Keratinocyte (primary cell): Measurements from ENCODE around the gene WDSUB1. TPM values are rescaled to one million over a fixed set of nuclear protein-coding genes. Genes with fewer than 3 reads are reported as not detected.

Experiments
- DNase-seq: peaks from one replicate; pipeline ENCODE4 v3.0.0-alpha.2; 2011; ENCODE audit warnings: low read depth, missing footprints, low spot score
- FAIRE-seq: peaks from 2 replicates; lab custom pipeline; 2011; peaks lifted over from hg19 to GRCh38; lab: Jason Lieb, UNC
- H2AFZ ChIP-seq: 2 replicates; pipeline ENCODE4 v1.6.0; 2012; ENCODE audit warnings: low read length, control low read depth, inconsistent platforms; ENCODE audit not compliant: control insufficient read depth
- H3K27ac ChIP-seq: 2 replicates; pipeline ENCODE4 v1.5.1; 2011; ENCODE audit warnings: low read length; ENCODE audit not compliant: control insufficient read depth, insufficient read depth
- H3K27me3 ChIP-seq: 3 replicates; pipeline ENCODE4 v1.6.0; 2011; ENCODE audit warnings: low read length; ENCODE audit not compliant: control insufficient read depth, insufficient read depth; ENCODE audit errors: extremely low read depth
- H3K36me3 ChIP-seq, 2 experiments: 2 replicates in 1 of 2; 3 replicates in 1 of 2; pipeline ENCODE4 v1.5.1; 2011; ENCODE audit warnings: low read length in 2 of 2, mild to moderate bottlenecking in 1 of 2; ENCODE audit not compliant: control insufficient read depth in 2 of 2, insufficient read depth in 2 of 2; ENCODE audit errors: extremely low read depth in 1 of 2
- H3K4me1 ChIP-seq: 3 replicates; pipeline ENCODE4 v1.5.1; 2011; ENCODE audit warnings: low read length; ENCODE audit not compliant: control insufficient read depth, insufficient read depth; ENCODE audit errors: extremely low read depth
- H3K4me2 ChIP-seq: 3 replicates; pipeline ENCODE4 v1.6.0; 2011; ENCODE audit warnings: low read depth, low read length; ENCODE audit not compliant: control insufficient read depth, insufficient read depth; ENCODE audit errors: extremely low read depth
- H3K4me3 ChIP-seq, 3 experiments: fragments of 200-600 bp in 1 of 3; sonication (generic) in 1 of 3; 2 replicates in 2 of 3; 3 replicates in 1 of 3; pipeline ENCODE4 v1.5.1; 2011 to 2016; ENCODE audit warnings: low read length in 3 of 3, mild to moderate bottlenecking in 3 of 3, control low read depth in 2 of 3, inconsistent platforms in 1 of 3, low read depth in 1 of 3, mixed read lengths in 1 of 3, mixed run types in 1 of 3, moderate library complexity in 1 of 3; ENCODE audit not compliant: control insufficient read depth in 2 of 3, insufficient read depth in 2 of 3; ENCODE audit errors: extremely low read depth in 1 of 3
- H3K79me2 ChIP-seq: 2 replicates; pipeline ENCODE4 v1.6.0; 2012; ENCODE audit warnings: low read length; ENCODE audit not compliant: control insufficient read depth, insufficient read depth
- H3K9ac ChIP-seq: 3 replicates; pipeline ENCODE4 v1.6.0; 2011; ENCODE audit warnings: low read length; ENCODE audit not compliant: control insufficient read depth, insufficient read depth; ENCODE audit errors: extremely low read depth
- H3K9me1 ChIP-seq: 3 replicates; pipeline ENCODE4 v1.6.0; 2011; ENCODE audit warnings: low read length; ENCODE audit not compliant: control insufficient read depth, insufficient read depth; ENCODE audit errors: extremely low read depth
- H3K9me3 ChIP-seq: 2 replicates; pipeline ENCODE4 v1.5.1; 2012; ENCODE audit warnings: low read depth, low read length; ENCODE audit not compliant: control insufficient read depth
- H4K20me1 ChIP-seq: 3 replicates; pipeline ENCODE4 v1.6.0; 2011; ENCODE audit warnings: low read length; ENCODE audit not compliant: control insufficient read depth, insufficient read depth; ENCODE audit errors: extremely low read depth
- EZH2 ChIP-seq: IDR thresholded peaks from one replicate; pipeline ENCODE4 v1.6.1; 2012; ENCODE audit warnings: inconsistent platforms, mild to moderate bottlenecking, low read length, moderate library complexity
- dilution Hi-C: fragments of 300-500 bp; cut with MboI; formaldehyde crosslinking; loops from one replicate; pipeline ENCODE4 v1.7.0; 2020; ENCODE audit warnings: low sequenced_read_pairs; ENCODE audit not compliant: extremely low pct_ligation_motif_present
- polyA plus RNA-seq, 5 experiments: library from polyadenylated mRNA; depleted of rRNA in 3 of 5; stranded (reverse) in 3 of 5; stranded (forward) in 1 of 5; unstranded in 1 of 5; fragments of >200 nt; gene quantifications; 1 replicate in 1 of 5; 2 replicates in 3 of 5; 3 replicates in 1 of 5; pipeline versions ENCODE4 v1.2.1 to v1.2.3, GENCODE V29; 2011 to 2012; ENCODE audit warnings: missing spikeins in 2 of 5, low read depth in 1 of 5, low replicate concordance in 1 of 5
- TF ChIP-seq, protein P1 (sequence below), 3 experiments: IDR thresholded peaks in 1 of 3; conservative IDR thresholded peaks in 1 of 3; optimal IDR thresholded peaks in 1 of 3; 2 replicates in 2 of 3; 3 replicates in 1 of 3; pipeline versions ENCODE3 to v1.5.1; 2011; ENCODE audit warnings: low read length in 3 of 3, mild to moderate bottlenecking in 3 of 3, moderate library complexity in 2 of 3, control low read depth in 1 of 3, inconsistent platforms in 1 of 3; ENCODE audit not compliant: insufficient read depth in 2 of 3; ENCODE audit errors: extremely low read depth in 1 of 3

The WDSUB1 gene
- polyA plus RNA-seq, 1 donor (not counting 4 experiments of a cell fraction or from before 2014, with no cell fraction given) = 4.0 TPM

DNA sequence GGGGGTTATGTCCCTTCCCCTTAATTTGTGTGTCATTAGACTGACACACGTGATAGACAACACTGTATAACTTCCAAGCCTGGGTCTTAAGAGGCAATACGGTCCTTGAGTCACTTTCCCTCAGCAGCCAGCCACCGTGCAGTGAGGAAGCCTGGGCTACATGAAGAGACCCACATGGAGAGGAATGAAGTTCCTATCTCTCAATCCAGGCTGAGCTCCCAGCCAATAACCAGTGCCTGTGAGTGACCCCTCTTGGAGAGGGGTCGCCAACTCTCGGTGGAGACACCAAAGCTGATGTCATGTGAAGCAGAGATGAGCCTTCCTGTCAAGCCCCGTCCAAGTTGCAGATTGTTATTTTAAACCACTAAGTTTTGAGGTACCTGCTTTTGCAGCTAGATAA is 5.7 kb upstream of the WDSUB1 start:
- Histone ChIP-seq H3K36me3 (no peaks in the 10 kb centered on the region), H3K27me3 (no peaks in the 10 kb centered on the region), H3K9ac (no peak overlapping the region), H2AFZ (no peak overlapping the region), H3K27ac (no peak overlapping the region), H3K79me2 (no peaks in the 10 kb centered on the region), H3K4me2 (no peak overlapping the region), H3K4me3 (no peak overlapping the region), H3K9me3 (no peaks in the 10 kb centered on the region), H3K4me1 (peaks cover 13% of the 10 kb centered on the region), H4K20me1 (no peaks in the 10 kb centered on the region), H3K9me1 (no peaks in the 10 kb centered on the region)
- no peak for TF ChIP-seq EZH2
- TF ChIP-seq, protein P1, sequence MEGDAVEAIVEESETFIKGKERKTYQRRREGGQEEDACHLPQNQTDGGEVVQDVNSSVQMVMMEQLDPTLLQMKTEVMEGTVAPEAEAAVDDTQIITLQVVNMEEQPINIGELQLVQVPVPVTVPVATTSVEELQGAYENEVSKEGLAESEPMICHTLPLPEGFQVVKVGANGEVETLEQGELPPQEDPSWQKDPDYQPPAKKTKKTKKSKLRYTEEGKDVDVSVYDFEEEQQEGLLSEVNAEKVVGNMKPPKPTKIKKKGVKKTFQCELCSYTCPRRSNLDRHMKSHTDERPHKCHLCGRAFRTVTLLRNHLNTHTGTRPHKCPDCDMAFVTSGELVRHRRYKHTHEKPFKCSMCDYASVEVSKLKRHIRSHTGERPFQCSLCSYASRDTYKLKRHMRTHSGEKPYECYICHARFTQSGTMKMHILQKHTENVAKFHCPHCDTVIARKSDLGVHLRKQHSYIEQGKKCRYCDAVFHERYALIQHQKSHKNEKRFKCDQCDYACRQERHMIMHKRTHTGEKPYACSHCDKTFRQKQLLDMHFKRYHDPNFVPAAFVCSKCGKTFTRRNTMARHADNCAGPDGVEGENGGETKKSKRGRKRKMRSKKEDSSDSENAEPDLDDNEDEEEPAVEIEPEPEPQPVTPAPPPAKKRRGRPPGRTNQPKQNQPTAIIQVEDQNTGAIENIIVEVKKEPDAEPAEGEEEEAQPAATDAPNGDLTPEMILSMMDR (optimal IDR thresholded peaks at IDR 0.05 in 1 of 3, IDR thresholded peaks at IDR 0.05 in 1 of 3, conservative IDR thresholded peaks at IDR 0.05 in 1 of 3; ENCODE audit: extremely low read depth in 1 of 3, insufficient read depth in 2 of 3, low read length in 3 of 3) = no peak
- no peak for FAIRE-seq
- no peak for DNase-seq
- dilution Hi-C loops = no loop called here

DNA sequence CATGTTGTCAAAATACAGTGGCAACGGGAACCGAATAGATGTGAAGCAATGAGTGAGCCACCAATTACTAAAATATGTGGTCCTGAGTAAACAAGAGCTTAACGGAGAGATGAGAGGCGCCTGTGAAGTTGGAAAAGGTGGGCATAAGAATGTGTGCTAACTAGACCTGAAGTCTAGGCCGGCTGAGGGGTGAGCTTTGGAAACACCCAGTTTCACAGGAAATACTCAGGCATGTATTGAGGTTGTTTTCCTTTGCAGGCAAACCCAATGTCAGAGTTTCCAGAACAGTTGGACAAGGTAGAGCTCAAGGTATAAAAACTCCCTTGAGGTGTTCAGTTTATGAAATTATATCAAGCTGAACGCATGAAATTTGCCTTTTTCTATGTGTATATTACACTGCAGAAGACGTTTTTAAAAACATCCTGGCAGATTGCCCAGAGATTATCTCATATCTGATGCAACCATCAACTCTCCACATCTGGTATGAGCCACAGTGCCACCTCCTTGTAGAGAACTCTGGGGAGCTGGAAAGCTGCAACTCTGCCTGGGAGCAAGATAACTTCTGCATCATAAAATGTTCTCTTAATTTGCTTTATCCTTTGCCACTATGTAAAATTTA is 3.9 kb upstream of the WDSUB1 start:
- peak; percentile 93 for FAIRE-seq
- H3K9me3 ChIP-seq = no peaks in the 10 kb centered on the region
- no peak overlapping the region for H3K4me3 ChIP-seq
- no peak for TF ChIP-seq EZH2
- TF ChIP-seq, protein P1 (optimal IDR thresholded peaks at IDR 0.05 in 1 of 3, IDR thresholded peaks at IDR 0.05 in 1 of 3, conservative IDR thresholded peaks at IDR 0.05 in 1 of 3; ENCODE audit: extremely low read depth in 1 of 3, insufficient read depth in 2 of 3, low read length in 3 of 3) = peak in 1 of 3 experiments; percentile 35
- H3K4me2 ChIP-seq = peak overlapping the region; percentile 50
- peak overlapping the region; percentile 29 for H3K27ac ChIP-seq
- dilution Hi-C loops = no loop called here
- H3K4me1 ChIP-seq = peaks cover 18% of the 10 kb centered on the region
- DNase-seq = peak; percentile 32
- peak overlapping the region; percentile 11 for H3K9ac ChIP-seq
- H3K27me3 ChIP-seq = no peaks in the 10 kb centered on the region
- H3K79me2 ChIP-seq = no peaks in the 10 kb centered on the region
- no peaks in the 10 kb centered on the region for H3K36me3 ChIP-seq
- peak overlapping the region; percentile 35 for H2AFZ ChIP-seq
- H4K20me1 ChIP-seq = no peaks in the 10 kb centered on the region
- no peaks in the 10 kb centered on the region for H3K9me1 ChIP-seq
